Prostate gland (tissue), 2 donors: ENCODE measurements around the gene MECP2.

Experiments used
- CTCF ChIP-seq, 4 experiments: fragments of 200-600 bp in 2 of 4; fragments of 450-650 bp in 2 of 4; sonication (generic) in 2 of 4; IDR thresholded peaks; 1 replicate in 3 of 4; 2 replicates in 1 of 4; pipeline ENCODE4 v1.5.1; 2016 to 2019; ENCODE audit warnings: antibody characterized with exemption in 4 of 4, mild to moderate bottlenecking in 2 of 4, moderate library complexity in 2 of 4
- POLR2AphosphoS5 ChIP-seq: sonication (generic); formaldehyde crosslinking; IDR thresholded peaks from one replicate; pipeline ENCODE4 v1.6.1; 2017; ENCODE audit warnings: antibody characterized with exemption

- TF ChIP-seq CTCF (IDR thresholded peaks at IDR 0.05) (no peak), POLR2AphosphoS5 (no peak)
Measured at GRCh38 chrX:154096140-154097002, 1.1 kb downstream of the MECP2 start.
